LNCAP (cell line): Measurements from ENCODE around the gene APBA2.

Source experiments
- CTCF ChIP-seq: fragments of 450-650 bp; IDR thresholded peaks from 2 replicates; pipeline ENCODE4 v1.5.1; 2017; ENCODE audit warnings: mild to moderate bottlenecking

APBA2 gene

GRCh38 chr15:28978011-28978378 is 92.2 kb downstream of the APBA2 start:
- no peak for TF ChIP-seq CTCF

- no peak for TF ChIP-seq CTCF
Observed at GRCh38 chr15:28978661-28979060, 92.9 kb downstream of the APBA2 start.

- TF ChIP-seq CTCF: no peak
Observed at GRCh38 chr15:28979208-28979841, 93.6 kb downstream of the APBA2 start.

GRCh38 chr15:28980709-28981350 is 95.1 kb downstream of the APBA2 start:
- TF ChIP-seq CTCF: no peak

GRCh38 chr15:28981351-28981720 is 95.6 kb downstream of the APBA2 start:
- no peak for TF ChIP-seq CTCF

- no peak for TF ChIP-seq CTCF
Observed at GRCh38 chr15:28981921-28982320, 96.1 kb downstream of the APBA2 start.

GRCh38 chr15:28982886-28983285 is 97.1 kb downstream of the APBA2 start:
- no peak for TF ChIP-seq CTCF
